ENCODE measurements around the gene ARHGAP15.

DNA sequence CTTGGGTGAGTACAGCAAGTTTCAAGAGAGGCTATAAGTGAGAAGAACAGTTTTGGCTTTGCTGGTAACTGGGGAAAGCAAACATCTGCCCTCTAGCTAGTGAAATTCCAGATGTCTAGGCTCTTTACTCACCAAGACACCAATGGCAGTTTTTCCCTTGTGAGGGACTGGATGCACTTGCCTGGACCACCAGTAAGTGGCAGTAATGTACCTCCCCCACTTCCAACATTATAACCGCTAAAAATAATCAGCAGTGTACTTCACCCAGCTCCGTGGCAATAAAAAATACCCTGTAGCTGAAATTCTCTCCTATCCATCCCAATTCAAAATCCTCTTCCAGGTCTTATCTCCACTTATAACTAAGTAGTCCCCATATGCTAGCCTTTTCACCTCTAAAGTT is 383.9 kb downstream of the ARHGAP15 start:
- TF ChIP-seq, protein P1, sequence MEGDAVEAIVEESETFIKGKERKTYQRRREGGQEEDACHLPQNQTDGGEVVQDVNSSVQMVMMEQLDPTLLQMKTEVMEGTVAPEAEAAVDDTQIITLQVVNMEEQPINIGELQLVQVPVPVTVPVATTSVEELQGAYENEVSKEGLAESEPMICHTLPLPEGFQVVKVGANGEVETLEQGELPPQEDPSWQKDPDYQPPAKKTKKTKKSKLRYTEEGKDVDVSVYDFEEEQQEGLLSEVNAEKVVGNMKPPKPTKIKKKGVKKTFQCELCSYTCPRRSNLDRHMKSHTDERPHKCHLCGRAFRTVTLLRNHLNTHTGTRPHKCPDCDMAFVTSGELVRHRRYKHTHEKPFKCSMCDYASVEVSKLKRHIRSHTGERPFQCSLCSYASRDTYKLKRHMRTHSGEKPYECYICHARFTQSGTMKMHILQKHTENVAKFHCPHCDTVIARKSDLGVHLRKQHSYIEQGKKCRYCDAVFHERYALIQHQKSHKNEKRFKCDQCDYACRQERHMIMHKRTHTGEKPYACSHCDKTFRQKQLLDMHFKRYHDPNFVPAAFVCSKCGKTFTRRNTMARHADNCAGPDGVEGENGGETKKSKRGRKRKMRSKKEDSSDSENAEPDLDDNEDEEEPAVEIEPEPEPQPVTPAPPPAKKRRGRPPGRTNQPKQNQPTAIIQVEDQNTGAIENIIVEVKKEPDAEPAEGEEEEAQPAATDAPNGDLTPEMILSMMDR (IDR thresholded peaks at IDR 0.05) = peak; percentile 54 to 73
- TF ChIP-seq POLR2A (IDR thresholded peaks at IDR 0.05) (no peak), EP300 (IDR thresholded peaks at IDR 0.05) (no peak)

Measured in suprapubic skin (tissue), 3 donors.